IMR-90 (cell line): ENCODE data around the gene CHORDC1.

Experiments
- BHLHE40 ChIP-seq: fragments of 150-350 bp; IDR thresholded peaks from 2 replicates; pipeline ENCODE4 v1.6.1; 2016; ENCODE audit warnings: mild to moderate bottlenecking, low read depth, low read length
- CHD1 ChIP-seq: IDR thresholded peaks from 2 replicates; pipeline ENCODE4 v1.6.1; 2012; ENCODE audit warnings: low read depth, low read length, improper control_type of control experiment
- MAFK ChIP-seq: IDR thresholded peaks from 2 replicates; pipeline ENCODE4 v1.6.1; 2012; ENCODE audit warnings: low read depth, low read length, improper control_type of control experiment
- MAZ ChIP-seq: IDR thresholded peaks from 2 replicates; pipeline ENCODE4 v1.6.1; 2012; ENCODE audit warnings: low read depth, mild to moderate bottlenecking, low read length, improper control_type of control experiment, moderate library complexity, borderline replicate concordance
- MXI1 ChIP-seq: IDR thresholded peaks from 2 replicates; pipeline ENCODE4 v1.6.1; 2012; ENCODE audit warnings: low read depth, mild to moderate bottlenecking, low read length, moderate library complexity, borderline replicate concordance
- NFE2L2 ChIP-seq: fragments of 150-350 bp; IDR thresholded peaks from 2 replicates; pipeline ENCODE4 v1.6.1; 2016; ENCODE audit warnings: low read depth, mild to moderate bottlenecking, low read length
- POLR2A ChIP-seq: IDR thresholded peaks from 2 replicates; pipeline ENCODE4 v1.6.1; 2012; ENCODE audit warnings: mild to moderate bottlenecking, low read depth, low read length
- RAD21 ChIP-seq: IDR thresholded peaks from 2 replicates; pipeline ENCODE4 v1.6.1; 2012; ENCODE audit warnings: low read length, improper control_type of control experiment
- RCOR1 ChIP-seq: IDR thresholded peaks from 2 replicates; pipeline ENCODE4 v1.6.1; 2012; ENCODE audit warnings: mild to moderate bottlenecking, low read length, improper control_type of control experiment; ENCODE audit not compliant: insufficient replicate concordance
- RFX5 ChIP-seq: IDR thresholded peaks from 2 replicates; pipeline ENCODE4 v1.8.0; 2012; ENCODE audit warnings: low read depth, mild to moderate bottlenecking, low read length, moderate library complexity
- SMC3 ChIP-seq: fragments of 150-350 bp; IDR thresholded peaks from 2 replicates; pipeline ENCODE4 v1.6.1; 2016; ENCODE audit warnings: low read depth, mild to moderate bottlenecking, antibody characterized with exemption, low read length, moderate library complexity
- TF ChIP-seq, protein P1 (sequence below): conservative IDR thresholded peaks from 2 replicates; pipeline ENCODE4 v1.5.1; 2012; ENCODE audit warnings: mild to moderate bottlenecking, low read depth, low read length, improper control_type of control experiment
- TF ChIP-seq, protein P2 (sequence below): fragments of 150-350 bp; IDR thresholded peaks from 2 replicates; pipeline ENCODE4 v1.6.1; 2017; ENCODE audit warnings: mild to moderate bottlenecking, antibody characterized with exemption, low read length, low read depth
- TF ChIP-seq, protein P3 (sequence below): fragments of 150-350 bp; IDR thresholded peaks from 2 replicates; pipeline ENCODE4 v1.6.1; 2016; ENCODE audit warnings: low read depth, mild to moderate bottlenecking, low read length, moderate library complexity, borderline replicate concordance

DNA sequence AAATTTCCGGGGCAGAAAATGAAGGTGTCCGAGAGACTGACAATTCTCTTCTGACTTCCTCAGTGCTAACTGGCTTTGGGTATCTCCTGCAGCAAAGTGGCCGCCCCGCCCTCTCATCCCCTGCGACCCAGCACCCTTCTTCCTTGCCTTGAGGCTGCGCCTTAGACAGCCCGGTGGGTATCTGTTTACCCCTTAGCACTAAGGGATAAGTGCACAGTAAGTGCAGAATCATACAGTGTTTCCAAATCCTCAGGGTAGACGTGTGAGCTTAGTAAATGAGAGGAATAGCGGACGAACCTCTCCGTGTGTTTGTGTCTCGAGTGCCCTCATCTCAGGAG, 368 bp upstream of the CHORDC1 start:
- TF ChIP-seq, protein P1, sequence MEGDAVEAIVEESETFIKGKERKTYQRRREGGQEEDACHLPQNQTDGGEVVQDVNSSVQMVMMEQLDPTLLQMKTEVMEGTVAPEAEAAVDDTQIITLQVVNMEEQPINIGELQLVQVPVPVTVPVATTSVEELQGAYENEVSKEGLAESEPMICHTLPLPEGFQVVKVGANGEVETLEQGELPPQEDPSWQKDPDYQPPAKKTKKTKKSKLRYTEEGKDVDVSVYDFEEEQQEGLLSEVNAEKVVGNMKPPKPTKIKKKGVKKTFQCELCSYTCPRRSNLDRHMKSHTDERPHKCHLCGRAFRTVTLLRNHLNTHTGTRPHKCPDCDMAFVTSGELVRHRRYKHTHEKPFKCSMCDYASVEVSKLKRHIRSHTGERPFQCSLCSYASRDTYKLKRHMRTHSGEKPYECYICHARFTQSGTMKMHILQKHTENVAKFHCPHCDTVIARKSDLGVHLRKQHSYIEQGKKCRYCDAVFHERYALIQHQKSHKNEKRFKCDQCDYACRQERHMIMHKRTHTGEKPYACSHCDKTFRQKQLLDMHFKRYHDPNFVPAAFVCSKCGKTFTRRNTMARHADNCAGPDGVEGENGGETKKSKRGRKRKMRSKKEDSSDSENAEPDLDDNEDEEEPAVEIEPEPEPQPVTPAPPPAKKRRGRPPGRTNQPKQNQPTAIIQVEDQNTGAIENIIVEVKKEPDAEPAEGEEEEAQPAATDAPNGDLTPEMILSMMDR, result no peak
- TF ChIP-seq RFX5, result no peak
- TF ChIP-seq POLR2A, result no peak
- no peak for TF ChIP-seq MXI1
- no peak for TF ChIP-seq BHLHE40
- no peak for TF ChIP-seq RCOR1
- TF ChIP-seq MAFK, result no peak
- no peak for TF ChIP-seq SMC3
- TF ChIP-seq CHD1, result no peak
- TF ChIP-seq, protein P2, sequence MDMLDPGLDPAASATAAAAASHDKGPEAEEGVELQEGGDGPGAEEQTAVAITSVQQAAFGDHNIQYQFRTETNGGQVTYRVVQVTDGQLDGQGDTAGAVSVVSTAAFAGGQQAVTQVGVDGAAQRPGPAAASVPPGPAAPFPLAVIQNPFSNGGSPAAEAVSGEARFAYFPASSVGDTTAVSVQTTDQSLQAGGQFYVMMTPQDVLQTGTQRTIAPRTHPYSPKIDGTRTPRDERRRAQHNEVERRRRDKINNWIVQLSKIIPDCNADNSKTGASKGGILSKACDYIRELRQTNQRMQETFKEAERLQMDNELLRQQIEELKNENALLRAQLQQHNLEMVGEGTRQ, result no peak
- TF ChIP-seq, protein P3, sequence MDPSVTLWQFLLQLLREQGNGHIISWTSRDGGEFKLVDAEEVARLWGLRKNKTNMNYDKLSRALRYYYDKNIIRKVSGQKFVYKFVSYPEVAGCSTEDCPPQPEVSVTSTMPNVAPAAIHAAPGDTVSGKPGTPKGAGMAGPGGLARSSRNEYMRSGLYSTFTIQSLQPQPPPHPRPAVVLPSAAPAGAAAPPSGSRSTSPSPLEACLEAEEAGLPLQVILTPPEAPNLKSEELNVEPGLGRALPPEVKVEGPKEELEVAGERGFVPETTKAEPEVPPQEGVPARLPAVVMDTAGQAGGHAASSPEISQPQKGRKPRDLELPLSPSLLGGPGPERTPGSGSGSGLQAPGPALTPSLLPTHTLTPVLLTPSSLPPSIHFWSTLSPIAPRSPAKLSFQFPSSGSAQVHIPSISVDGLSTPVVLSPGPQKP, result no peak
- TF ChIP-seq NFE2L2, result no peak
- TF ChIP-seq MAZ, result no peak
- no peak for TF ChIP-seq RAD21
